GM18505 (cell line): Measurements from ENCODE around the gene CPNE9.

Experiments used
- ATAC-seq: cut with Tn5 transposase; IDR thresholded peaks from one replicate; pipeline ENCODE4 v1.9.1; 2021; ENCODE audit not compliant: unreplicated experiment
- POLR2A ChIP-seq: IDR thresholded peaks from 4 replicates; pipeline ENCODE4 v1.6.1; 2011; ENCODE audit warnings: borderline replicate concordance; ENCODE audit not compliant: insufficient read depth, insufficient read length; ENCODE audit errors: extremely low read depth

The CPNE9 gene

DNA sequence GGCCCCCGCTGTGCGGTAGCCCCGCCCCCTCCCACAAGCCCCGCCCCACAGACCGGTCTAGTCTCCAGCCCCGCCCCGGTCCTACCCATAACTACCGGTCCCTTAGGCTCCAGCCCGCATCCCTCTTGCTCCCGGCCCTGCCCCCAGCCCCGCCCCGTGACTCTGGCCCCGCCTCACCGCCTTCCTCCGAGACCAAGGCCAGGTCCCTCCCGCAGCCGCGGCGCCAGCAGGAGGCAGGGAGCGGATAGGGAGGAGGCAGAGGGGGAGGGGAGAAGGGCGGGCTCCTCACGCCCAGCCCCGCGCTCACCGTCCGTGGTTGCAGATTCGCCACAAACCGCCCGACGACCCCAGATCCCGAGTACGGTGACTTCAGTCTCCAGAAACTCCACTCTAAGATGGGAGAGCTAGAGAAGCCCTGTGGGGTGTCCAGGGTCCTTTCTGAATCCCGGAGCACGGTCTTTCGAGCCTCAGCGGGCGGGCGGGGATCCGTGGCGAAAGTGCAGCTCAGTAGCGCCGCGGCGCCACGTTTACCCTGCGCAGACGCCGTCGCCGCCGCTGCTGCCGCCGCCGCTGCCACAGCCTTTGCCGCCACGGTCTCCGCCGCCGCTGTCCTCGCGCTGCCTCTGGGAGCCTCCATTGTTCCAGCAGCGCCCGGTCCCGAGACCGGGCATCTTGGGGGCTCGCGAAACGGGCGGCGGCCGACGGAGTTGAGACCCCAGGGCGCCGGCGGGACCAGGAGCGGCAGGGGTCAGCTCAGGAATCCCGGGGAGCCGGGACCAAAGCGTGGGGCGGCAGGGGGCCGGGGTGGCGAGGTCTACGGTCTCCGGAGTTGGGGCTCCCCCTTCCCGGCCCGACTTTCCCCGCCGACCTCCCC is 27.8 kb downstream of the CPNE9 start, which contains the start of gene BRPF1:
Gene BRPF1 (plus strand): TSS at position 530 of the 874 bp plus-strand sequence. CDS start 2,406 bp downstream, outside the sequence.
- peak; percentile 74 for TF ChIP-seq POLR2A
- ATAC-seq, result peak; percentile 92

GRCh38 chr3:9732080-9732739 is 28.6 kb downstream of the CPNE9 start:
- ATAC-seq, result no peak

GRCh38 chr3:9732740-9733115 is 29.1 kb downstream of the CPNE9 start:
- no peak for ATAC-seq

More at GRCh38 chr3:9732080-9732739, 28.6 kb downstream of the CPNE9 start:
- no peak for TF ChIP-seq POLR2A

GRCh38 chr3:9736831-9737230 is 33.2 kb downstream of the CPNE9 start:
- TF ChIP-seq POLR2A, result no peak
- no peak for ATAC-seq

More at GRCh38 chr3:9732740-9733115, 29.1 kb downstream of the CPNE9 start:
- no peak for TF ChIP-seq POLR2A

- no peak for TF ChIP-seq POLR2A
- no peak for ATAC-seq
Measured at GRCh38 chr3:9739181-9739580, 35.5 kb downstream of the CPNE9 start.

- no peak for TF ChIP-seq POLR2A
- no peak for ATAC-seq
Measured at GRCh38 chr3:9742560-9742959, 38.9 kb downstream of the CPNE9 start.

GRCh38 chr3:9743548-9743947 is 39.9 kb downstream of the CPNE9 start:
- no peak for TF ChIP-seq POLR2A
- ATAC-seq, result no peak

GRCh38 chr3:9744162-9744561 is 40.5 kb downstream of the CPNE9 start:
- no peak for ATAC-seq
- TF ChIP-seq POLR2A, result no peak

GRCh38 chr3:9745521-9745920 is 41.9 kb downstream of the CPNE9 start:
- ATAC-seq, result no peak
- TF ChIP-seq POLR2A, result no peak

DNA sequence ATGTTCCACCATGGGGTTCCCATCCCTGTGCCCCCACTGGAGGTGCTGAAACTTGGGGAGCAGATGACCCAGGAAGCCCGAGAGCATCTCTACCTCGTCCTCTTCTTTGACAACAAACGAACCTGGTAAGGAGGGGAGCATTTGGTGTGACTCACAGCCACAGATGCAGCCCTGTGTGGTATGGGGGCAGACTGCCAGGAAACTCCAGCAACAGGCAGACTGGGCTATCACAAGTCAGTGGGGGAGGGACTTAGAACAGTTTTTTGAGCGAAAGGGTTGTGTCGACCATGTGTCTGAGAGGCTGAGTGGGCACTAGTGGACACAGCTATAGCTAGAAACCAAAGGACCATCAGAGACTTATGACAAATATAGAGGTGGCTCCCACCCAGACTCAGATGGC is 42.7 kb downstream of the CPNE9 start:
- no peak for TF ChIP-seq POLR2A
- no peak for ATAC-seq

DNA sequence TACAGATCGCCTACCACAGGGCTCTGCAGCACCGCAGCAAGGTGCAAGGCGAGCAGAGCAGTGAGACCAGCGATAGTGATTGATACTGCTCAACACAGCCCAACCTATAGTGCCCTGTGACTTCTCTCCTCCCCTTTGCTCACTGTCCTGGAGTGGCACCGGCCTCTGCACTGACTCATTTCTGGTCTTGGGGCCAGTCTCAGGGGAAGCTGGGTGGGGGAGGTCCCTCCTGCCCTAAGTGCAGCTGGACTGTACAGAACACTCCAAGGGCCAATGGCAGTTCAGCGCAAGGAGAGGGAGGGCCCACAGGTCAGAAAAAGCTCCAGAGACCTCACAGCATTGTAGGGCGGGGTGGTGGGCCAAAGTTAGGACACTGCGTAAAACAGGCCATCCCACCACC is 43.6 kb downstream of the CPNE9 start:
- no peak for ATAC-seq

DNA sequence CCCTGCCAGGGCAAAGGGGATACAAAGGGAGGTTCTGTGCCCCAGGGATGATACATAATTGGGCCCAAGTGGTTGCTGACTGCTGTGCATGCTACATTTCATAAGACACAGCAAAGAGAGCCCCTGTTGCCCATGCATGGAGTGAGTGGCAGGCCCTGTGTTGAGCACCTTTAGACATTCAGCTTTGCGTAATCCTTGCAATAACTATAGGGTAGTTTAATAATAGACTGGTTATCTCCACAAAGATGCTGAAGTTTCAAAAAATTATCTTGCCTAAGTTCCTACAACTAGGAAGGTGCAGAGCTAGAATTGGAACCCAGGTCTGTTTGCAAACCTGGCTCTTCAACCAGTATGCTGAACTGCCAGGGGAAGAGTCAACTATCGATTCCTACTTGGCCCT is 44.4 kb downstream of the CPNE9 start:
- ATAC-seq, result no peak
- no peak for TF ChIP-seq POLR2A

More for the DNA sequence above, 43.6 kb downstream of the CPNE9 start:
- no peak for TF ChIP-seq POLR2A

DNA sequence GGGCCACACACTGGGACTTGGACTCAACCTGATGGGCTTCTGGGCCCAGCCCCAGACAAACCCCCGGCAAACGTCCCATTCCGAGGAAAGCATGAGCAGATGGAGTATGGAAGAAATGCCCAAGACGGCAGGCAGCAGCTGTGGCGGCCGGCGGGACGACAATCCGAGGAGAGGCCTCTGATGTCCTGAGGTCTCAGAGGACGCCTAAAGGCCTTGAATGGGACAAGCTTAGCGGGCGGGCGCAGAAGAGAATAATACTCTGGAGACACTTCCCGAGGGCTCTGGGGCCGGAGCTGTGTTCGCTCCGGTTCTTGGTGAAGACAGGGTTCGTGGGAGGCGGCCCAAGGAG is 45.6 kb downstream of the CPNE9 start:
- ATAC-seq, result no peak
- TF ChIP-seq POLR2A, result no peak
